Measurements from ENCODE around the gene C2orf68. TPM values are rescaled to one million over a fixed set of nuclear protein-coding genes. Genes with fewer than 3 reads are reported as not detected.

Gene C2orf68
- total and polyA plus RNA-seq, 9 of the 15 experiments (the other 6 are each of a cell fraction or from before 2014, with no cell fraction given): 22.1 to 50.0 (median 31.8) TPM

- TF ChIP-seq TSHZ1 (CRISPR knock-in tag; IDR thresholded peaks at IDR 0.05): no peak
- no peak for TF ChIP-seq HMBOX1 (IDR thresholded peaks at IDR 0.05)
Observed at GRCh38 chr2:85649201-85650190, 37.6 kb upstream of the C2orf68 start (continued).

GRCh38 chr2:85648619-85649018, 36.8 kb upstream of the C2orf68 start:
- Histone ChIP-seq H3K27ac (ENCODE audit: extremely low read depth, low read depth, low read length) (no peak overlapping the region), H2AFZ (ENCODE audit: low read depth, low read length) (no peak overlapping the region), H3K4me3 (no peak overlapping the region), H3K79me2 (ENCODE audit: control insufficient read depth, insufficient read depth, low read length) (no peaks in the 10 kb centered on the region), H3K36me3 (ENCODE audit: control insufficient read depth, insufficient read depth, low read length) (peaks cover 93% of the 10 kb centered on the region), H3K4me1 (replicated peaks in 1 of 2; ENCODE audit: control insufficient read depth in 2 of 2, insufficient read depth in 2 of 2, low read length in 2 of 2) (no peaks in the 10 kb centered on the region), H4K20me1 (replicated peaks; ENCODE audit: control insufficient read depth, insufficient read depth, low read length) (0 out of 2 replicates have a peak, but pooled peaks cover 3% of the 10 kb centered on the region), H3K9ac (ENCODE audit: insufficient read depth in 1 of 2, low read depth in 2 of 2, low read length in 2 of 2) (no peak overlapping the region), H3K9me1 (ENCODE audit: control insufficient read depth, insufficient read depth, low read length) (no peaks in the 10 kb centered on the region), H3K4me2 (ENCODE audit: insufficient read depth, low read length) (no peak overlapping the region), H3K27me3 (ENCODE audit: control insufficient read depth in 2 of 2, insufficient read depth in 2 of 2, low read length in 2 of 2) (no peaks in the 10 kb centered on the region), H3K9me3 (replicated peaks; ENCODE audit: control insufficient read depth, insufficient read depth, low read depth, low read length) (no peaks in the 10 kb centered on the region)
- DNase-seq (ENCODE audit: extremely low read depth in 1 of 4, low spot score in 3 of 4) (peak; percentile 41 to 63 (median 49)), ATAC-seq (peak; percentile 80), FAIRE-seq (peak; percentile 77)
- intact Hi-C loops (cut with micrococcal nuclease): no loop called here
- in situ Hi-C loops (cut with MboI): no loop called here
- ChIA-PET CTCF (ENCODE audit: low intra/inter-chr PET ratio) (interaction anchor here (0.7 kb wide), 1 partner anchor 9 kb away, joined by 3 read pairs; no protein-coding TSS in a partner anchor), POLR2A (interaction anchor here (0.7 to 2.8 kb wide), 4 partner anchors 10 to 110 kb away, joined by 3 to 17 read pairs (median 3); partner anchors contain the start of gene MAT2A)
- WGBS (ENCODE audit: insufficient coverage, low coverage, missing lambda C conversion rate): 71% methylated on average over 2 of the region's 2 CpGs
- no TSS peak for BruUV-seq (replicated peaks)
- peak in 1 of 2 experiments; percentile 37; a peak in 1 of 4 replicates for TF ChIP-seq RAD21 (CRISPR knock-in tag; conservative IDR thresholded peaks at IDR 0.05 in 1 of 2, IDR thresholded peaks at IDR 0.05 in 1 of 2)
- peak; percentile 45 to 59 (median 49) for TF ChIP-seq CTCF (IDR thresholded peaks at IDR 0.05 in 2 of 3, conservative IDR thresholded peaks at IDR 0.05 in 1 of 3; ENCODE audit: insufficient read depth in 2 of 3, low read depth in 1 of 3, low read length in 3 of 3)
- no peak for TF ChIP-seq CREB5 (CRISPR knock-in tag; IDR thresholded peaks at IDR 0.05)
